ENCODE data around the gene SULT4A1.

DNA sequence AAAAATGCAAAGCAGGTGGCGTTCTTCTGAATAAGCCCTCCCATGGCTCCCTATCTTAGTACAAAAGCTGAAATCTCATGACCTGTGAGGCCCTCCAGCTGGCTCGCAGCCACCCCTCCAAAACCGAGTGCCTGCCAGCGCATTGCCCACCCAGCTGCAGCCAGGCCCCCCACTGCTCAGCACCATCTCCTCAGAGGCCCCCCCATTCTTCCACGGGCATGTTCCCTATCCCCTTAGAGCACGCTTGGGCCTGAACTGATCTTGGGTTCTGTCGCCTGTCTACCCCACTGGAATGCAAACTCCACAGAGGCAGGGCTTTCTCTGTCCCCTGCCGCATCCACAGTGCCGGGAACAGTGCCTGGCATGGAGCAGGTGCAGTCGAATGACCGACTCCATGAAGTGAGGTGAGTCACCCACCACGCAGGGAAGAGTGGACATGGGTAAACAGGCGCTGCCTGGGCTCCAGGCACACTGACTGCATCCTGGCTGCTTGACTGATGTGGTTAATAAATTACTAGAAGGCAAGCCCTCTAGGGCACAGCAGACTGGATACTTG lies 38.9 kb downstream of the SULT4A1 start:
- TF ChIP-seq, protein P1, sequence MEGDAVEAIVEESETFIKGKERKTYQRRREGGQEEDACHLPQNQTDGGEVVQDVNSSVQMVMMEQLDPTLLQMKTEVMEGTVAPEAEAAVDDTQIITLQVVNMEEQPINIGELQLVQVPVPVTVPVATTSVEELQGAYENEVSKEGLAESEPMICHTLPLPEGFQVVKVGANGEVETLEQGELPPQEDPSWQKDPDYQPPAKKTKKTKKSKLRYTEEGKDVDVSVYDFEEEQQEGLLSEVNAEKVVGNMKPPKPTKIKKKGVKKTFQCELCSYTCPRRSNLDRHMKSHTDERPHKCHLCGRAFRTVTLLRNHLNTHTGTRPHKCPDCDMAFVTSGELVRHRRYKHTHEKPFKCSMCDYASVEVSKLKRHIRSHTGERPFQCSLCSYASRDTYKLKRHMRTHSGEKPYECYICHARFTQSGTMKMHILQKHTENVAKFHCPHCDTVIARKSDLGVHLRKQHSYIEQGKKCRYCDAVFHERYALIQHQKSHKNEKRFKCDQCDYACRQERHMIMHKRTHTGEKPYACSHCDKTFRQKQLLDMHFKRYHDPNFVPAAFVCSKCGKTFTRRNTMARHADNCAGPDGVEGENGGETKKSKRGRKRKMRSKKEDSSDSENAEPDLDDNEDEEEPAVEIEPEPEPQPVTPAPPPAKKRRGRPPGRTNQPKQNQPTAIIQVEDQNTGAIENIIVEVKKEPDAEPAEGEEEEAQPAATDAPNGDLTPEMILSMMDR (IDR thresholded peaks at IDR 0.05; ENCODE audit: low read length) = no peak
- TF ChIP-seq EZH2 (optimal IDR thresholded peaks at IDR 0.05; ENCODE audit: low read depth, low read length) = no peak
